ENCODE results near the gene INAVA. TPM values are rescaled to one million over a fixed set of nuclear protein-coding genes. Genes with fewer than 3 reads are reported as not detected.

The INAVA gene
- total RNA-seq, 2 donors from 2014 or later = 59.5 to 61.5 TPM

Other genes starting within 250 kb of the INAVA start
- gene DDX59, start 225.0 kb upstream of the INAVA start, total RNA-seq = 10 to 100 TPM; 22.1 to 23.9 TPM
- gene CAMSAP2, start 156.0 kb upstream of the INAVA start, total RNA-seq = 10 to 100 TPM; 22.1 to 22.2 TPM
- gene GPR25, start 21.9 kb upstream of the INAVA start, total RNA-seq = not detected
- 10 to 100 TPM in 1 of 2 donors, 1 to 10 TPM in 1; 8.8 to 14.7 TPM for gene KIF21B, start 128.8 kb downstream of the INAVA start, total RNA-seq
- gene CACNA1S, start 217.5 kb downstream of the INAVA start, total RNA-seq = under 1 TPM; 0.11 to 0.13 TPM
- gene ASCL5, start 232.3 kb downstream of the INAVA start, total RNA-seq = 1 to 10 TPM; 1.2 to 1.8 TPM

All from endodermal cell (in vitro differentiated cells).